ENCODE results near the gene KCNA10. TPM values are rescaled to one million over a fixed set of nuclear protein-coding genes. Genes with fewer than 3 reads are reported as not detected.

The KCNA10 gene
- total and polyA plus RNA-seq, 10 of the 15 experiments (the other 5 are each of a cell fraction or from before 2014, with no cell fraction given): not detected

GRCh38 chr1:110544753-110545152 is 25.8 kb upstream of the KCNA10 start:
- no peak overlapping the region for H3K4me2 ChIP-seq (ENCODE audit: control insufficient read depth, insufficient read depth)
- ATAC-seq (no peak), DNase-seq (ENCODE audit: low read depth, low spot score) (no peak), FAIRE-seq (no peak)
- peaks cover 0 to 3% of the 10 kb centered on the region in 2 experiments; a peak in 2 of 4 replicates for H3K27me3 ChIP-seq (replicated peaks in 1 of 2; ENCODE audit: control insufficient read depth in 2 of 2, insufficient read depth in 2 of 2, low read length in 1 of 2)
- no peaks in the 10 kb centered on the region for H3K9me3 ChIP-seq (replicated peaks; ENCODE audit: control insufficient read depth, insufficient read depth, low read length)
- no peak overlapping the region for H2AFZ ChIP-seq (ENCODE audit: control insufficient read depth, low read depth, low read length)
- H4K20me1 ChIP-seq (ENCODE audit: control insufficient read depth, insufficient read depth): no peaks in the 10 kb centered on the region
- in situ Hi-C loops (cut with MboI) (no loop called here), intact Hi-C loops (cut with micrococcal nuclease; ENCODE audit: unreplicated experiment) (no loop called here)
- no peaks in the 10 kb centered on the region for H3K4me1 ChIP-seq (ENCODE audit: control insufficient read depth, insufficient read depth, low read length)
- ChIA-PET POLR2A (interaction anchor here (0.8 kb wide), 1 partner anchor 11 kb away, joined by 3 read pairs; no protein-coding TSS in a partner anchor), SMC1A (ENCODE audit: uncharacterized antibody, unreplicated experiment) (interaction anchor here (0.6 to 1.1 kb wide), 2 partner anchors 34 to 1334 kb away, joined by 3 read pairs; no protein-coding TSS in a partner anchor), RAD21 (ENCODE audit: unreplicated experiment) (no interaction called here), CTCF (interaction anchor here (1.2 to 1.4 kb wide), 3 partner anchors 11 to 221 kb away, joined by 3 to 4 read pairs (median 4); no protein-coding TSS in a partner anchor)
- no peaks in the 10 kb centered on the region for H3K36me3 ChIP-seq (ENCODE audit: control insufficient read depth in 2 of 2, insufficient read depth in 2 of 2, low read length in 1 of 2)
- H3K9ac ChIP-seq (ENCODE audit: control insufficient read depth, insufficient read depth, low read length): no peak overlapping the region
- H3K4me3 ChIP-seq: no peak overlapping the region
- no TSS peak for BruUV-seq (replicated peaks)
- WGBS (ENCODE audit: insufficient coverage, insufficient replicate concordance, low lambda C conversion rate, missing lambda C conversion rate): 11% methylated on average over 3 of the region's 3 CpGs
- TF ChIP-seq PRDM15 (CRISPR knock-in tag; IDR thresholded peaks at IDR 0.05) (no peak), ZNF384 (IDR thresholded peaks at IDR 0.05; ENCODE audit: borderline replicate concordance, low read depth, low read length) (no peak), FOXK2 (IDR thresholded peaks at IDR 0.05) (no peak), LARP7 (IDR thresholded peaks at IDR 0.05) (no peak), NKRF (conservative IDR thresholded peaks at IDR 0.05) (no peak), NBN (IDR thresholded peaks at IDR 0.05) (no peak), ZBTB11 (CRISPR knock-in tag; IDR thresholded peaks at IDR 0.05) (no peak), NFIC (IDR thresholded peaks at IDR 0.05; ENCODE audit: low read depth, low read length) (no peak), POLR2A (IDR thresholded peaks at IDR 0.05; ENCODE audit: low read depth, low read length) (no peak), RUNX3 (IDR thresholded peaks at IDR 0.05; ENCODE audit: low read length) (no peak), PAX5 (IDR thresholded peaks at IDR 0.05; ENCODE audit: borderline replicate concordance, low read depth, low read length) (no peak), TBL1XR1 (IDR thresholded peaks at IDR 0.05; ENCODE audit: low read depth, low read length) (no peak), MXI1 (IDR thresholded peaks at IDR 0.05; ENCODE audit: low read depth, low read length) (no peak), ZNF217 (IDR thresholded peaks at IDR 0.05) (no peak), NRF1 (conservative IDR thresholded peaks at IDR 0.05; ENCODE audit: low read depth, low read length) (no peak)
- TF ChIP-seq, protein P1, sequence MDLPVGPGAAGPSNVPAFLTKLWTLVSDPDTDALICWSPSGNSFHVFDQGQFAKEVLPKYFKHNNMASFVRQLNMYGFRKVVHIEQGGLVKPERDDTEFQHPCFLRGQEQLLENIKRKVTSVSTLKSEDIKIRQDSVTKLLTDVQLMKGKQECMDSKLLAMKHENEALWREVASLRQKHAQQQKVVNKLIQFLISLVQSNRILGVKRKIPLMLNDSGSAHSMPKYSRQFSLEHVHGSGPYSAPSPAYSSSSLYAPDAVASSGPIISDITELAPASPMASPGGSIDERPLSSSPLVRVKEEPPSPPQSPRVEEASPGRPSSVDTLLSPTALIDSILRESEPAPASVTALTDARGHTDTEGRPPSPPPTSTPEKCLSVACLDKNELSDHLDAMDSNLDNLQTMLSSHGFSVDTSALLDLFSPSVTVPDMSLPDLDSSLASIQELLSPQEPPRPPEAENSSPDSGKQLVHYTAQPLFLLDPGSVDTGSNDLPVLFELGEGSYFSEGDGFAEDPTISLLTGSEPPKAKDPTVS (IDR thresholded peaks at IDR 0.05; ENCODE audit: low read depth, low read length): no peak
- no peaks in the 10 kb centered on the region for H3K79me2 ChIP-seq (ENCODE audit: control insufficient read depth, insufficient read depth, low read length)
- H3K27ac ChIP-seq (ENCODE audit: control insufficient read depth, insufficient read depth): no peak overlapping the region
